Measurements from ENCODE around the gene TMEM200C. TPM values are rescaled to one million over a fixed set of nuclear protein-coding genes. Genes with fewer than 3 reads are reported as not detected.

The TMEM200C gene
- total and polyA plus RNA-seq, 11 donors: 0.15 to 3.4 (median 0.45) TPM

DNA sequence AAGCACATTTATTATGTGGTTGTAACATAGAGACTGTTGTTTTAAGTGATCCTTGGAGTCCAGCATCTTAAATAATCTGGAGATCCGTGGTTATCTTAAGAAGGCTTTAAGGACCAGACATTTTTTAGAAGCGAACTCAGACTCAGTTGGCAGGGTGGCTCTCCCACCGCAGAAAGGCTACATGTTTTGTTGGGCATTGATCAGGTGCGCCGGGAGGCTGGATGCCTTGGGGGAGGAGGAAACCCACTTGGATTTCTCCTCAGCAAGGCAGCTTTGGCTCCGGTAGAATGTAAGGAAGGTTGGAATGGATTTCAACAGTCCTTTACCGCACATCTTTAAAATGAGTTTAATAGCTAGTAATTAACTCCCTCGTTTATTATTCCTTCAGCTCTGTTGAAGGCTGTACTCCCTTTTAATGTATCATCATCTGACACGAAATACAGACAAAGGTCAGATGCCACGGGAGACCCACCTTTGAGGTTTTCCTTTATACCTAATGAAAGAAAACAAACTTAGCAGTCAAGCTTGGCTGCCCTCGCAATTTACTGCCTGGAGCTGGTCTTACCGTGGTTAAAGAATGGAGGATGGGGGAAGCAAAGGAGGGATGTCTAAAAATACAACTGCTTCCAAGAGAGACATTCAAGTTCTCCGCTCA lies 1.2 kb downstream of the TMEM200C start:
- no peaks in the 10 kb centered on the region for H3K36me3 ChIP-seq
- WGBS, 4 donors: 22 to 40% (median 36%) methylated on average over 13 of the region's 13 CpGs
- no peak for DNase-seq
- peak overlapping the region in 10 of 12 donors; percentile 44 to 66 (median 54) for H3K4me3 ChIP-seq
- H3K27me3 ChIP-seq: peaks cover 21 to 96% (median 49%) of the 10 kb centered on the region in 9 donors
- intact Hi-C loops (cut with DNase I): loop anchor here in 3 of 10 donors (5.0 to 10.0 kb wide), 6 partner anchors 71 to 518 kb away; partner anchors contain the start of gene L3MBTL4 (in 1 of the 3)
- no peaks in the 10 kb centered on the region for H3K9me3 ChIP-seq
- peak overlapping the region in 2 of 12 donors; percentile 40 to 81 for H3K27ac ChIP-seq
- TF ChIP-seq, protein P1, sequence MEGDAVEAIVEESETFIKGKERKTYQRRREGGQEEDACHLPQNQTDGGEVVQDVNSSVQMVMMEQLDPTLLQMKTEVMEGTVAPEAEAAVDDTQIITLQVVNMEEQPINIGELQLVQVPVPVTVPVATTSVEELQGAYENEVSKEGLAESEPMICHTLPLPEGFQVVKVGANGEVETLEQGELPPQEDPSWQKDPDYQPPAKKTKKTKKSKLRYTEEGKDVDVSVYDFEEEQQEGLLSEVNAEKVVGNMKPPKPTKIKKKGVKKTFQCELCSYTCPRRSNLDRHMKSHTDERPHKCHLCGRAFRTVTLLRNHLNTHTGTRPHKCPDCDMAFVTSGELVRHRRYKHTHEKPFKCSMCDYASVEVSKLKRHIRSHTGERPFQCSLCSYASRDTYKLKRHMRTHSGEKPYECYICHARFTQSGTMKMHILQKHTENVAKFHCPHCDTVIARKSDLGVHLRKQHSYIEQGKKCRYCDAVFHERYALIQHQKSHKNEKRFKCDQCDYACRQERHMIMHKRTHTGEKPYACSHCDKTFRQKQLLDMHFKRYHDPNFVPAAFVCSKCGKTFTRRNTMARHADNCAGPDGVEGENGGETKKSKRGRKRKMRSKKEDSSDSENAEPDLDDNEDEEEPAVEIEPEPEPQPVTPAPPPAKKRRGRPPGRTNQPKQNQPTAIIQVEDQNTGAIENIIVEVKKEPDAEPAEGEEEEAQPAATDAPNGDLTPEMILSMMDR (IDR thresholded peaks at IDR 0.05): no peak
- no peak for TF ChIP-seq POLR2A (IDR thresholded peaks at IDR 0.05)
- H3K4me1 ChIP-seq: peaks cover 0 to 38% (median 8%) of the 10 kb centered on the region in 12 donors
- no peak for ATAC-seq

DNA sequence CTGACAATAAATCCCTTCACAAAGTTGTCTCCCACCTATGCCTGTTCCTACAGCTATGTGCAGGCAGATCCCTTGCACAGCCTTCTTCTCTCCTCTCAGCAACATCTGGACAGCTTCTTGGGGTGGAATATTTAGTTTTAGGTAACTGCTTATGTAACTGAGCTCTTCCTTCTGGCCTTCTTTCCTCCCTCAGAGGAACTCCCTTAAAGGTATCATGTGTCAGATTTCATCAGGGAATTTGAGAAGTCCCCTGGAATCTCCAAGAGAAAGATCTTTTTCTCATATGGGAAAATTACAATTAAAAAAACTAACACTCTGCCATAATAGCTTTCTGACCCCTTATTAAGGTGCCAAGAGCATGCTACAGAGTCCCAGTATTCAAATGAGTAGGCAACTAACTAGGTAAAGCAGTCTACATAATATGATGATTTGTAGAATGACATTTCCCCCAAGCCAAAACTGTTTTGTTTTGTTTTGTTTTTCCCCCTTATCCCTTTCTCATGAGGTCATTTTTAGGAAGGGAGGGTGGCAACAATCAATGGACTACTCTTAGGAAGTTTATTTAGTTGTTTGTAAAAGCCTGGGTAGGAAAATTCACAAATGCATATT lies 2.4 kb downstream of the TMEM200C start:
- intact Hi-C loops (cut with DNase I): loop anchor here in 3 of 10 donors (5.0 to 10.0 kb wide), 6 partner anchors 72 to 519 kb away; partner anchors contain the start of gene L3MBTL4 (in 1 of the 3)
- H3K4me3 ChIP-seq: no peak overlapping the region

DNA sequence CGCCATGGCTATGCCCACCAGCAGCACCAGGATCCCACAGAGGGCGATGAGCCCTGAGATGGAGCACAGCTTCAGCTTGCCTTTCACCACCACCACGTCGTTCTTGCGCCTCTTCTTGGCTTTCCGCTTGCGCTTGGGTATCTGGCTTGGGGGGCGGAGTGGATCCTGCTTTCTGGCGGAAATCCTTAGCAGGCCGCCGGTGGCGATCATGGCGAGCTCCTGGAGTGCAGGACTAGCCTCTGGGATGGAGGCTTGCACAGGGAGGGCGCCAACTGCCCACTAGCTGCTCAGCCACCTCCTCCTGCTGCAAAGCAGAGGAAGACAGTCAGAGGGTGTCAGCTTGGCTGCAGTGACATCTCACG lies 3.5 kb downstream of the TMEM200C start:
- 76 to 92% (median 79%) methylated on average over 14 to 15 of the region's 15 CpGs for WGBS, 4 donors
- no peaks in the 10 kb centered on the region for H3K9me3 ChIP-seq
- H3K4me3 ChIP-seq: no peak overlapping the region
- TF ChIP-seq POLR2A (IDR thresholded peaks at IDR 0.05): no peak
- TF ChIP-seq, protein P1 (IDR thresholded peaks at IDR 0.05): no peak
- no peaks in the 10 kb centered on the region for H3K36me3 ChIP-seq
- H3K4me1 ChIP-seq: peaks cover 0 to 38% (median 8%) of the 10 kb centered on the region in 12 donors
- H3K27ac ChIP-seq: no peak overlapping the region
- H3K27me3 ChIP-seq: peaks cover 21 to 83% (median 49%) of the 10 kb centered on the region in 9 donors
- no peak for ATAC-seq
- intact Hi-C loops (cut with DNase I): loop anchor here in 3 of 10 donors (5.0 to 10.0 kb wide), 6 partner anchors 73 to 520 kb away; partner anchors contain the start of gene L3MBTL4 (in 1 of the 3)
- peak in 2 of 5 donors; percentile 12 to 22 for DNase-seq

More for the DNA sequence above, 2.4 kb downstream of the TMEM200C start:
- TF ChIP-seq POLR2A (IDR thresholded peaks at IDR 0.05): no peak
- TF ChIP-seq, protein P1 (IDR thresholded peaks at IDR 0.05): no peak
- peaks cover 0 to 38% (median 8%) of the 10 kb centered on the region in 12 donors for H3K4me1 ChIP-seq
- H3K27me3 ChIP-seq: peaks cover 21 to 92% (median 49%) of the 10 kb centered on the region in 9 donors
- no peak overlapping the region for H3K27ac ChIP-seq
- no peaks in the 10 kb centered on the region for H3K36me3 ChIP-seq
- no peaks in the 10 kb centered on the region for H3K9me3 ChIP-seq
- DNase-seq: no peak
- no peak for ATAC-seq

Data from heart left ventricle (tissue), 16 donors.